ENCODE data around the gene TCEAL7.
"Not testable (repeated sequence)": the region's sequence is repeated elsewhere in the genome, so short reads cannot be mapped to it uniquely, and the experiment has no call there.

Gene TCEAL7

DNA sequence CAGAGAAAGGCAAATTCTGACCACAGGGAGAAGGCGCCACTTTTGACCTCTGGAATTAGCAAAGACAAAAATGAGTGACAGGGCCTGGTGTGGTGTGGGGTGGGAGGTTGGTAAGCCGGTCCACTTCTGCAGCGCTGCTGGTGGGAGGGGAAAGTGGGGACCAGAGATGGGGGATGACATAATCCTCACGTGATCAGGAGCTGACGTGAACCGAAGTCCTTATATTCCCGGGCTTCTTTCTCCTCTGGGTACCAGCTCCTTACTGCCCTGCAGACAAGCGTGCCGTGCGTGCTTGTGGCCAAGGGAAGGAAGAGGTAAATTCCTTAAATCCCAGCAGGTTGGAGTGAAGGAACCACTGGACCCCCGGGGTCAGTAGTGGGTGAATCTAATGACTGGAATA, at the start of gene TCEAL7:
Gene TCEAL7 (plus strand): TSS at position 249 of the 400 bp plus-strand sequence. CDS start 1,165 bp downstream, outside the sequence.
- no peak for DNase-seq (ENCODE audit: low spot score)

DNA sequence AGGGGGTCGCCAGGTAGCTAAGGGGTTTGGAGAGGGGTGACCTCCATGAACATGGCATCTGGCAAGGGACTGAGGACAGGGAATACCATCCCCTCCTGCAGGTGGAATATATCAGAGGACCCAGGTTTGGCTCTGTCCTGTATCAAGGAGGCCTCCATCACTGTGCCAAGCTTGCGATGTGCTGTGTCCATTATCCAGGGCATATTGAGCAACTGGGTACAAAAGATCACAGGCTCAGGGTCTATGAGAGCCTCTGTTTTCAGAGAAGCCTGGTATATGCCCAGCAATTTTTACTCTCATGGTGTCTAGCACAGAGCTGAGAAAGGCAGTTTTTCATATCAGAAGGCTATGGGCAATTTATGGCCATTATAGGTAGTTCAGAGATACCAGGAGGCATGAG, 36.9 kb upstream of the TCEAL7 start:
- no peak for DNase-seq (ENCODE audit: low spot score)

GRCh38 chrX:103304705-103305104, 25.3 kb upstream of the TCEAL7 start:
- DNase-seq (ENCODE audit: low spot score): no peak

- not testable (repeated sequence) for DNase-seq (ENCODE audit: low spot score)
These were observed 24.4 kb upstream of the TCEAL7 start for GRCh38 chrX:103305666-103306065.

DNA sequence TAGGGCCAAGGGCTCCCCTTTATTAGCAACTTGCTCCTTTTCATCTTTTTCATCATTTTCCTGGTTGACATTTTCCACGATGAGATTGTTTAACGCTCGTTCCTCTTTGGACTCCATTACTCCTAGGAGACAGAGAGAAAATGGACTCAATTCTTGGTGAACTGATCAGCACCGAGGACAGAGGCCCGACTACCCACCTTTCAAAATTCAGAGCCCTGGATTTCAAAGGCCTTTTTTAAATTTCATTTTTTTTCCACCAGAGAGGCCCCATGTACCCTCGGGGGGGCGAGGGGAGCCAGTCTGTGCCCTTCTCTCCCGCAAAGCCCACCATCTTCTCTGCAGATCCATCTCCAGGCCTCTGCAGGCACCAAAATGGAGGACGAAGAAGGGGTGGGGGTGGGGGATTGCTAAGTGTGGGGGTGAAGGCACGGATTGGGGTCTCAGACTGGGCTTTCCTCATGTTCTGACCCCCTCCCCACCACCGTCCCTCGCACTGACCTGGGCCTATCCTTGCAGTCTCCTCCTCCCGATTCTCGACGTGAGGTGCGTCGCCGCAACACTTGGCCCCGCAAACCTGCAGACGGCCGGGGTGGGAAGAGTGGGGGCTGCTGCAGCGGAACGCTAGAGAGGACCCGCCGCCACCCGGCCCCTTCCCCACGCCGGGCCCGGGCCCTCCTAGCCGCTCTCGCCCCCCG, 20.0 kb upstream of the TCEAL7 start:
- DNase-seq (ENCODE audit: low spot score): no peak

- DNase-seq (ENCODE audit: low spot score): no peak
These were observed 19.3 kb upstream of the TCEAL7 start, which contains the start of gene BEX2 for GRCh38 chrX:103310555-103311398. Gene BEX2 (minus strand): TSS chrX:103310990. CDS start chrX:103309976, 1,014 bp downstream.

DNA sequence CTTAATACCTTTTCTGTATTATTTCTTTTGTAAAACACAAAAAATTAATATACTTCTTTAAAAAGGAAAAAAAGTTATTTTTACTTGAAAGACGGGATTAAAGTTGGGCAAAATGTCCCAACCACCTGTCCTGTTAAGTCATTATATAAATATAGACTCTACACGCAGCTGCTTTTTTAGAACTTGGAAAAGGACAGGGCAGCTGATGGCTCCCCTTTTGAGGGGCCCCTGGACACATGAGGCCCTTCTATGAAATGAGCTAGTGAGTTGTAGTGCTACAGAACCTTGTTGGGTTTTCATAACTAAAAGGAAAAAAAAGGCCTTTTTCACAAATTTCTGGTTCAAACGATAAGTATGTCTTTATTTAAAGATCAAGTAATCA, 18.6 kb upstream of the TCEAL7 start:
- DNase-seq (ENCODE audit: low spot score): no peak

DNA sequence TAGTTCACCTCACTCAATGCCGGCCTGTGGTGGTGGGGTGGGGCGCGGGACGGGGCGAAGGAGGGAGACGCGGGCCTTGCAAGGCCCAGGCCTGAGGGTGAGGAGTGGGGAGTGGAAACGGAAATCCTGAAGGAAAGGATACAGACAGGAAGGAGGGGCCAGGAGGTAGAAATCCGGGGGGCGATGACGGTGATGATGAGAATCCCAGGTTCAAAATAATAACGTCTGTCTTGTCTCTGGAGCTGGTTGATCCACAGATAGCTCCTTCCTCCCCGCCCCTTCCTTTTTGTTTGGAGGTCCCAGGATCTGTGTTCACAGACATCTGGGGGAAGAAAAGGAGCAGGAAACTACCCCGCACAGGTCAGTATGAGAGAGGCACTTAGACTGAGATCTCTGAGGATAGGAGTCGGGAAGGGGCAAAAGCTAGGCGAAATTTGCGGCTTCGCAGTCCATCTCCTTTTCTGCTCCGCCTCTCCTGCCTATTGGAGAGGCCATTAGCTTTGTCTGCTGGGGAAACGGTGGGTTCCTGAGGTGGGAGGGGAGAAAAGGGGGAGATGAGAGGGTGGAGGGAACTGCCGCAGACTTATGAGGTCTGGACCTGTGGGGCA, 746 bp downstream of the TCEAL7 start:
- no peak for DNase-seq (ENCODE audit: low spot score)

DNA sequence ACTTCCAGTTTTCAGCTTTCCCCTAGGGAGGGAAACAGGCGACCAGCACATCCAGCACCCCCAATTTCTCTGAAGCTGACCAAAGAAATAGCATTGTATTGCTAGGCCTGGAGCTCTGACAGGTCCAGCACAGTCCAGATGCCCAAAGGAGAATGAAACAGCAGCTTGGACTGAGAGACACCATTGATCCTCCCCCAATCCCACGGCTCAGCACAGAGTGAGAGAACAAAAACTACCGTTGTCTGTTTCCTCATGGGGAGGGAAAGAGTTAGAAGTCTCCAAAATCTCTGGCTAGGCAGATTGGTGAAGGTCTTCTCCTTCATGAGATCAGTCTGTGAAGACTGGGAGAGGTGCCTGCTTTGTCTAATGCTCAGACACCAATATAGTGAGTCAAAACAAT, 8.6 kb downstream of the TCEAL7 start:
- no peak for DNase-seq (ENCODE audit: low spot score)

DNA sequence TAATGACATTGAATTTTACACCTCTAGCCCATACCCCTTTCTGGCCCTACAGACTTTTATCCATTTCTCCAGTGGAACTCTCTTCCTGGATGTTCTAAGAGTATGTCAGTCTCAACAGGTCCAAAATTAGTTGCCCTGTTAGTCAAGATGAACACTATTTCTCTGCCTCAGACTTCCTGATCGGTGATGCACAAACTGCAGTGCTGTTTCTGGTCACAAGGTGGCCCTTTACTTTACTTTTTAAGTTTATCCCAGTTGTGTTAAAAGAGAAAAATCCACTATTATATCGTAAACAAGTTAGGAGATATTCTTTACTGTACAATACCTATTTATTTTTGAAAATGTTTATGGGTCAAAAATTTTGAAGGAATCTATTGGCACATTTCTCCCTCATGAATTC, 13.1 kb downstream of the TCEAL7 start:
- peak; percentile 23 for DNase-seq (ENCODE audit: low spot score)

GRCh38 chrX:103344606-103345005, 14.6 kb downstream of the TCEAL7 start:
- peak; percentile 44 for DNase-seq (ENCODE audit: low spot score)

GRCh38 chrX:103347682-103348397, 17.8 kb downstream of the TCEAL7 start:
- no peak for DNase-seq (ENCODE audit: low spot score)

DNA sequence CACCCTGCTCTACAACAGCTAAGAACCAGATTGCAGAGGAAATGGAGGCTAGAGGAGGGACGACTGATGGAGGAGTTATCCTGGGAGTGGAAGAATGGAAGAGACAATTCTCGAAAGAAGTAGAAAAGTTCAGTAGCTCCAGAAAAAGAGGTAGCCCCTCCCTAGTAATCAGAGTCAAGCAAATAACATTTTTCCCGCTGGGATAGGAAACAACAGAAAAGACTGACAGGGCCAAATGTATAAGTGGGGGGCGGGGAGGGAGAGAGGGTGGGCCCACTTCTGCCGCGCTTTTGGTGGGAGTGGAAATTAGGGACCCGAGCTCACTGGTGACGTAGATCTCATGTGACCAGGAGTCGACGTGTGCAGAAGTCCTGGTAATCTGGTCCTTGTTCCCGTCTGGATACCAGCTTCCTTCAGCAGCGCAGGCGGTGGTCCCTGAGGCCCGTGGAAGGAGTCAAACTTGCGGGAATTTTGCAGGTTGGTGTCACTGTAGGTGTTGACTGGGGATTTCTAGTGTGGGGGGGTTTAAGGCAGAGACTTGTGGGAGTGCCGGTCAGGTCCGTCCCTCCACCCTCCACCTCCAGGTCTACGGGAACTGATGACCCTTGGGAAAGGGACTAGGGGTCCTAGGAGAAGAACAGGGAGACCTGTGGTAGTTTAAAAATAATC, 26.2 kb downstream of the TCEAL7 start, which contains the start of gene TCEAL9:
Gene TCEAL9 (plus strand): TSS at position 377 of the 669 bp plus-strand sequence. CDS start 1,179 bp downstream, outside the sequence.
- no peak for DNase-seq (ENCODE audit: low spot score)

- DNase-seq (ENCODE audit: low spot score): no peak
These were observed 26.8 kb downstream of the TCEAL7 start for GRCh38 chrX:103356858-103357257.

- no peak for DNase-seq (ENCODE audit: low spot score)
These were observed 27.8 kb downstream of the TCEAL7 start for GRCh38 chrX:103357871-103358270.

DNA sequence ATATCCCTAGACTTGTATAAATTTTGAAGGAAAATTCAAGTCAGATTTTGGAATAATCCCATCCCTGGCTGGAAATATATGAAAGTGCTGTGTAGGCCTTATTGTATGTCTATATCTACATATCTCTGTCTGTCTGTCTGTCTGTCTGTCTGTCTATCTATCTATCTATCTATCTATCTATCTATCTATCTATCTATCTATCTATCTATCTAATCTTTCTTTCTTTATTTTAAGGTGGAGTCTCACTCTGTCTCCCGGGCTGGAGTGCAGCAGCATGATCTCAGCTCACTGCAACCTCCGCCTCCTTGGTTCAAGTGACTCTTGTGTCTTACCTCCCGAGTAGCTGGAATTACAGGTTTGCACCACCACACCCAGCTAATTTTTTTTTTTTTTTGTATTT, 29.6 kb downstream of the TCEAL7 start:
- not testable (repeated sequence) for DNase-seq (ENCODE audit: low spot score)

DNA sequence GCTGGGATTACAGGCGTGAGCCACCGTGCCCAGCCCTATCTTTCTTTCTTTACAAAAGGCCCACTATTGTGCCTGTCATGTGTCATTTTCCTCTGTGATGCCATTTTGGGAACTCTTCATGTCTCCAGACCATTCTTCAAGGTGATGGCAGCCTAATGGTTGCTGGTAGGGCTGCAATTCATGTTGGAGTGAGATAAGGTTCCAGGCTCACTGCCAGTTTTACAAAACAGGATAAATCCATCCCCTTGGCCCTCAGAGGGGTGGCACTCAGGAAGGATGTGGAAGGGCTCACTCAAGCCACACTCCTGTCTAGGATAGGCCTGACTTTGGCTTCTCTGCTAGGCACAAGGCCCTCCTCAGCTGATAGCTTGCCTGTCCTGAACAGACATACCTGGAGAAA, 30.1 kb downstream of the TCEAL7 start:
- no peak for DNase-seq (ENCODE audit: low spot score)

DNA sequence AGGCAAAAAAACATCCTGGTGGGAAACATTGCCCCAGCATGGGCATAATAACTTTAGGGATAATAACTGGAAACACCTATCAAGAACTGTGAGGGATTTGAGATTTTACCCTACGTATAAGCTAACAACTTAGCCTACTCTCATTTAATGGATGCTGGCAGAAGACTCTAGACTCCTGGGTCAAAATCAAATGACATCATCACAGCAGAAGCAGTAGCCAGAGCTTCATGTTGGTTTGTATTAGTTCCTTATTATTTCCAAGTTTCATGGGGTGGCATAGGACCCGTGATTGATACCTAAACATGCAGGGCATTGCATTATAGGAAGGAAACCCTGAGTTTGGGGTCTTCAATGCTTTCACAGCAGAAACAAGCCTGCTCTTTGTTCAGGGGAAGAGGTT, 30.9 kb downstream of the TCEAL7 start:
- DNase-seq (ENCODE audit: low spot score): no peak

GRCh38 chrX:103361798-103362197, 31.8 kb downstream of the TCEAL7 start:
- DNase-seq (ENCODE audit: low spot score): no peak

DNA sequence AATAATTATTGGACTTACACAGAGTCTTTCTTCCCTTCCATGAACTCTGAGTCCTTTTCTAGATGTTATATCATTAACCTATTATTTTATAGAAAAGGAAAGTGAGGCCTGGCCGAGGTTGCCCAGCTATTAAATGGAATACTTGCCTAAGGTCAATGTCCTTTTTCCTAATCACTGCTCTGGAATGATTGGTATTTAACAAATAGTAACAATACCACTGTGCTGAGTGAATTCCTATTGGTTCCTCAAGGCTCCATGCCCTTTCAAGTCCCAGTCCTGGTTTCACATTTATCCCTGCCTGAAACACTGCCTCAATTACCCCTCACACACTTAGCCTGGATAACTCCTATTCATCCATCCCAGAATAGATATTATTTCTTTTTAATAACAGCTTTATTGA, 32.4 kb downstream of the TCEAL7 start:
- DNase-seq (ENCODE audit: low spot score): no peak

- no peak for DNase-seq (ENCODE audit: low spot score)
These were observed 33.0 kb downstream of the TCEAL7 start for GRCh38 chrX:103363046-103363445.

DNA sequence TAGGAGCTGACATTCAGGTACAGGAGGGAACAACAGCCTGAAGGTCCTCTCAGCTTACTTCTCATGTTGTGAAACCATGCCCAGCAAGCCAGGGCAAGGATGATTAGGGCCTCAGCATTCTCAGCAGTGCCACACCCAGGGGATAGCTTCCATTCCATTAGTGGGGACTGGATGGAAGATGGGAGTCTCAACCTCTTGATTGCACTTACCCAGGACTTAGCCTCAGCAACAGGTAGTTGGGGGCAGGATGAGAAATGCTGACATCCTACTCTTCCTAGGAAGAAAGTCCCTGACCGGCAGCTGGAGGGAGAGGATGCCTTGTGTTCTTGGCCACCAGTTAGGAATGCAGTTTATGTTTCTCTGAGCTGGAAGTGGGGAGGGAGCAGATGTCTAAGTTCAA, 37.5 kb downstream of the TCEAL7 start:
- no peak for DNase-seq (ENCODE audit: low spot score)

Data from kidney capillary endothelial cell (primary cell).